Urothelium cell line (cell line): ENCODE results near the gene CREB1.

Experiments
- DNase-seq: peaks from one replicate; pipeline ENCODE4 v3.0.0; 2011; ENCODE audit warnings: low spot score, mixed read lengths
- FAIRE-seq: peaks from 2 replicates; lab custom pipeline; 2011; peaks lifted over from hg19 to GRCh38; lab: Jason Lieb, UNC

CREB1 gene

DNA sequence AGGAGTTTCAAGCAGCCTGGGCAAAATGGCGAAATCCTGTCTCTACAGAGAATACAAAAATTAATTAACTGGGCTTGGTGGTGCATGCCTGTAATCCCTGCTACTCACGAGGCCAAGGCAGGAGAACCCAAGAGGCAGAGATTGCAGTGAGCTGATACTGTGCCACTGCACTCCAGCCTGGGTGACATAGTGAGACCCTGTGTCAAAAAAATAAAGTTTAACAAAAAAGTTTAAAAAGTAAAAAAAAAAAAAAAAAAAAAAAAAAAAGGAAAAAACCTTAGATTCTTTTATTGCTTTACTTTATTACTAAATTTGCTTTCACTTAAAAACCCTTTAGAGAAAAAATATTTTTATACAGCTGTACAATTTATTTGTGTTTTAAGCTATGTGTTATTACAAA is 10.7 kb downstream of the CREB1 start:
- no peak for FAIRE-seq

DNA sequence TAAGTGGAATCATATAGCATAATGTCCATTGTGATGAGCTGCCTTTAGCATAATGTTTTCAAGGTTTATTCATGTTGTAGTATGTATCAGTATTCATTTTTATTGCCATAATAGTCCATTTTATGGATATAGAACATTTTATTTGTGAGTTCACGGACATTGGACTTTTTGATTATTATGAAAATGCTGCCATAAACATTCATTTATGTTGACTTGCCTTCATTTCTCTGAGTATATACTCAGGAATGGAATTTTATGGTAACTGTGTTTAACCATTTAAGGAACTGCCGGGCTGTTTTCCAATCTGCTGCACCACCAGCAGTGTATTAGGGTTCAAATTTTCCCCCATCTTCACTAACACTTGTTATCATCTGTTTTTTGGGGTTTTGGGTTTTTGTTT is 12.2 kb downstream of the CREB1 start:
- FAIRE-seq: no peak
- no peak for DNase-seq

More for the DNA sequence above, 10.7 kb downstream of the CREB1 start:
- DNase-seq: no peak

- DNase-seq (no peak), FAIRE-seq (no peak)
Measured at GRCh38 chr2:207543272-207543671, 13.5 kb downstream of the CREB1 start.

DNA sequence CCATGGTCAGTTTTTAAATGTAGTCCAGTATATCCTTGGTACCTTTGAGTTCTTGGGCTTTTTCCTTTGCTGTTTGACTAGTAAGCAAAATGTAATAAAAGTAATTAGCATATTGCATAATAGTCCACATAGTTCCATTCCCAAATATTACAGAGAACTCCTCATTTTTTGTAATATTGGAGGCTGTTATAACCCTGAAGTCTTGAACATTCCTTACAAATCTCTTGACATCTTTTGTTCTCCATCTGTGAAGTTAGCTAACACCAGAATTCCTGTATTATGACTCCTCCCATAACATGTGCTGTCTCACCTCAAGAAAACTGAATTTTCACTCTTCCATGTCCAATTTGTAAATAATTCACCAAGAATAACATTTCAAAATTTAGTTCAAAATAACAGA is 17.1 kb downstream of the CREB1 start:
- DNase-seq: no peak
- FAIRE-seq: no peak

- DNase-seq: no peak
- FAIRE-seq: no peak
Measured at GRCh38 chr2:207549145-207549544, 19.4 kb downstream of the CREB1 start.

DNA sequence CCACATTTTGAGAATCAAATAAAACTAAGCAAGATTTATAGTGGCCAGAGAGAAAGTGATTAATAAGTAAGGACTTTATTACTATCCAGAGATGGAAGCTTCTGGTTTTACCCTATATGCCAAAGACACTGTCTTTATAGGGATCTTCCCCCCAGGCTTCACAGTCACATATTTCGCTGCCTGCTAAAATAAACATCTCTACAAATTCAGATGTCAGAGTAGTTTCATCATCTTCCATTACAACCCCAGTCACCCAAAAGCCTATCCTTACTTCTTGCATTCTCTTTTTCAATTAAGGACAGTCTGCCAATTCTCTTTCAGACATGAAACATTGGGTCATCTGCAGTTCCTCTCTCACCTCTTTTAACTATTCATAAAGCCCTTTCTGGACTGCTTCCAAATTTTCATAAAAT is 28.3 kb downstream of the CREB1 start:
- DNase-seq (no peak), FAIRE-seq (no peak)

GRCh38 chr2:207561386-207562080 is 31.8 kb downstream of the CREB1 start:
- no peak for DNase-seq
- no peak for FAIRE-seq

DNA sequence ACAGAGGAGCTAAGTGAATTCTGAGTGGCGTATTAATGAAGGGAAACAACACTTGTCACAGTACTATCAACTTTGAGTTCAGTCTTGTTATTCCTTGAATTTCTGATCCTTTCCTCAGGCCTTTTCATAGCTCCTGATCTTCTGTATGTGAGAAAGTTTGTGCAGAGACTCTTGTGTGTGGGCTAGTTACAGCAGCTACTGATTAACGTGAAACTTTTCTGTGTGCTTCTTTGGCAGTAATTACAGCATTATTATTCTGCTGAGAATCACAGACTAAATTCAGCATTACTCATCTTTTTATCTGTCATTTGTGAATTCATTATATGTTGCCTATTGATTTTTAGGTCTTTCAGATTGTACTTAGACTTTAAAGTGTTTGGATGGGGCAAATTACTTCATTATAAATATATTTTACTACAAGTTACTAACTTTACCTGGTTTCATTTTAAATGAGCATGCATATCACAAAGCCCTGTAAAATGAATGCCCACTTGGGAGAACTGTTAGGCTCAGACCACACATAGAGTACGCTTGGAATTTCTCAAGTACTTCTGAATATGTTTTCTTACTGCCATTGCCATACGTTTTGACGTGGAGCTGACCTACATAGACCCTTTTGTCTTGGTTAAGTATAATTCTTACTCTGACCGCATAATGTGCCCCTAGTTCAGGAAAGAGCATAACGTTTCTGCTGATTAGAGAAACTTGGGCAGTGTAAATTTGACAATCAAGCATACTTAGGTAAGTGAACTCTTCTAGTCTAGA is 36.2 kb downstream of the CREB1 start:
- no peak for DNase-seq
- no peak for FAIRE-seq

DNA sequence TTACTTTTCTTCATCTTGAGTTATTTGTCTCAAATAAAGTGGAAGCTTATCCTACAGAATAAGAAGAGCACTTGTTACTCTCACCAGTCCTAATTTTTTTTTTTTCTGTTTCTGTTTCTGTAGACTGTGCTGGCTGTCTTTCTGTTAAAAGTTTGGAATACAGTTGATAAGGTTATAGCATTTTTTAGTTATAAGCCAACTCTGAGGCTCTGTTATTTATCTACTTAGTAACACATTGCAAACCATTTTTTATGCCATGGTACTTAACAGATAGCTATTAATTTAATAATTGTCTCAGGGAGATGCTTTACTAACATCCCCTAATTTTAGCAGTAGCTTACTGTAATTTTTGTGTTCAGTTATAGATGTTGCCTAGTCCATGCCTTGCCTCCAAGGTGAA is 37.9 kb downstream of the CREB1 start:
- DNase-seq: no peak
- FAIRE-seq: no peak

GRCh38 chr2:207571370-207571769 is 41.6 kb downstream of the CREB1 start:
- FAIRE-seq (no peak), DNase-seq (no peak)

GRCh38 chr2:207584952-207585351 is 55.2 kb downstream of the CREB1 start:
- DNase-seq (no peak), FAIRE-seq (no peak)

GRCh38 chr2:207587305-207587704 is 57.5 kb downstream of the CREB1 start:
- DNase-seq (no peak), FAIRE-seq (no peak)

- no peak for FAIRE-seq
- no peak for DNase-seq
Measured at GRCh38 chr2:207589143-207589542, 59.4 kb downstream of the CREB1 start.

DNA sequence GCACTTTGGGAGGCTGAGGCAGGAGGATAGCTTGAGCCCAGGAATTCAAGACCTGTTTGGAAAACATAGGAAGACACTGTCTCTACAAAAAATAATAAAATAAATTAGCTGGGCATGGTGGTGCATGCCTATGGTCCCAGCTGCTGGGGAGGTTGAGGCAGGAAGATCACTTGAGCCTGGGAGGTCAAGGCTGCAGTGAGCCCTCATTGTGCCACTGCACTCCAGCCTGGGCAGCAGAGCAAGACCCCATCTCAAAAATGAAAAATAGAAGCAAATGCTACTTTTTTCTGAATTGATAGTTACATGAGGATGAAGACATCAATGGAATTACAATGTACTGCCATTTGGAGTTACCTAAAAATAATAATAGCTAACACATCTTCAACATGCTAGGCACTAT is 63.5 kb downstream of the CREB1 start:
- FAIRE-seq (no peak), DNase-seq (no peak)

DNA sequence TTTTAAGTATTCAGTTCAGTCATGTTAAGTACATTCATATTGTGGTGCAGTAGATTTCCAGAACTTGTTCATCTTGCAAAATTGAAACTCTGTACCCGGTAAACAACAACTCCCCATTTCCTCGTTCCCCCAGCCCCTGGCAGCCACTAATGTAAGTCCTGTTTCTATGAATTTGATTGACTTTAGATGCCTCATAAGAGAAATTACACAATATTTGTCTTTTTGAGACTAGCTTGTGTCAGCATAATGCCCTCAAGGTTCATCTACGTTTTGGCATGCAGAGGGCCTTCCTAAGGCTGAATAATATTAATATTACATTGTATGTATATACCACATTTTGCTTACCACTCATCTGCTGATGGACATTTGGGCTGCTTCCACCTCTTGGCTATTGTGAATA is 64.5 kb downstream of the CREB1 start:
- FAIRE-seq (no peak), DNase-seq (no peak)

DNA sequence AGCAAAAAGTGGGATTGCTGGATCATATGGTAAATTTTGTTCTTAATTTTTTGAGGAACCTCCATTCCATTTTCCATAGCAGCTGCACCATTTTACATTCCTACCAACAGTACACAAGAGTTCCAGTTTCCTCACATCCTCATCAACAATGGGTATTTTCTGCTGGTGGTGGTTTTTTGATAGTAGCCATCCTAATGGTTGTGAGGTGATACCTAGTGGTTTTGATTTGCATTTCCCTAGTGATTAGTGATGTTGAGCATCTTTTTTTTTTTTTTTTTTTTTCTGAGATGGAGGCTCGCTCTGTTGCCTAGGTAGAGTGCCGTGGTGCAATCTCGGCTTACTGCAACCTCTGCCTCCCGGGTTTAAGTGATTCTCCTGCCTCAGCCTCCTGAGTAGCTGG is 65.0 kb downstream of the CREB1 start:
- FAIRE-seq: no peak
- DNase-seq: no peak

DNA sequence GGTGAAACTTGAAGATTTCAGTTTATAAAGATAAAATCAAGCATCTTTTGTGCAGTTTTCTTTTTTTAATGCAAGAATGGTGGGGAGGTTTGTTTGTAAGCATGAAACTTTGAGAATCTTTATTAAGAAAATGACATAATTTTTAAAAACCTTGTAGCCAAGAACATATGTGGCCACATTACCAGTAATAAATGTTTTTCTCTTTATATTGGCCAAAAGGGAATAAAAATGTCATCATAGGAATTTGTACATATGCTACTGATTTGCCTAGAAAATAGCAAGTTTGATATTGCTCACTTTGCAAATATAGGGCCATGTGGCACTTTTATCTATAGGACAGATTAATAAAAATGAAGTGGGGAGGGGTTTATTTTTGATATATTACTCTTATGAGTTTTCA is 69.9 kb downstream of the CREB1 start:
- DNase-seq: no peak
- FAIRE-seq: no peak

GRCh38 chr2:207600231-207600630 is 70.5 kb downstream of the CREB1 start:
- FAIRE-seq (no peak), DNase-seq (no peak)

DNA sequence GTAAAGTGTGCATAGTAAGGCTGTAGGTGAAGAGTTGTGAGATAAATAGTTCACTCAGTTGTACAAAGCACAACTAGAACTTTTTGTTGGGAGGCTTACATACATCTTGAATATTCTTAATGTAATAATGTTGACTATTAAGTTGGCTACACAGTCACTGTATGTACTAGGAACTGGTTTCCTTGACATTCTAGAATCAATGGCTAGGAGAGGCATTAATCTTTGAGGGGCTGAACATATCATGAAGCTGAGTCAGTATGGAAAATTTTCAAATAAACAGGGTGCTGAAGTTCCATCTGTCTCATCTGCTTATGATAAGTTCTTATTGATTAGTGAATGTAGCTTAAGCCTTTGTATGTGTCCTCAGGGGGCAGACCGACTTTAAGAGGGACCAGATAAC is 72.0 kb downstream of the CREB1 start:
- DNase-seq: no peak
- no peak for FAIRE-seq

- FAIRE-seq: no peak
- no peak for DNase-seq
Measured at GRCh38 chr2:207603486-207603885, 73.7 kb downstream of the CREB1 start.

GRCh38 chr2:207606399-207606798 is 76.6 kb downstream of the CREB1 start:
- DNase-seq (no peak), FAIRE-seq (no peak)

GRCh38 chr2:207606829-207607228 is 77.1 kb downstream of the CREB1 start:
- FAIRE-seq (no peak), DNase-seq (no peak)

GRCh38 chr2:207612714-207613113 is 83.0 kb downstream of the CREB1 start:
- FAIRE-seq (no peak), DNase-seq (no peak)
